Limb (tissue), 2 donors: ENCODE results near the gene NFATC3.

Experiments used
- DNase-seq, 2 donors: peaks; one replicate each; pipeline ENCODE4 v3.0.0-alpha.2; 2016; ENCODE audit errors: extremely low spot score in 2 of 2

NFATC3 gene

DNA sequence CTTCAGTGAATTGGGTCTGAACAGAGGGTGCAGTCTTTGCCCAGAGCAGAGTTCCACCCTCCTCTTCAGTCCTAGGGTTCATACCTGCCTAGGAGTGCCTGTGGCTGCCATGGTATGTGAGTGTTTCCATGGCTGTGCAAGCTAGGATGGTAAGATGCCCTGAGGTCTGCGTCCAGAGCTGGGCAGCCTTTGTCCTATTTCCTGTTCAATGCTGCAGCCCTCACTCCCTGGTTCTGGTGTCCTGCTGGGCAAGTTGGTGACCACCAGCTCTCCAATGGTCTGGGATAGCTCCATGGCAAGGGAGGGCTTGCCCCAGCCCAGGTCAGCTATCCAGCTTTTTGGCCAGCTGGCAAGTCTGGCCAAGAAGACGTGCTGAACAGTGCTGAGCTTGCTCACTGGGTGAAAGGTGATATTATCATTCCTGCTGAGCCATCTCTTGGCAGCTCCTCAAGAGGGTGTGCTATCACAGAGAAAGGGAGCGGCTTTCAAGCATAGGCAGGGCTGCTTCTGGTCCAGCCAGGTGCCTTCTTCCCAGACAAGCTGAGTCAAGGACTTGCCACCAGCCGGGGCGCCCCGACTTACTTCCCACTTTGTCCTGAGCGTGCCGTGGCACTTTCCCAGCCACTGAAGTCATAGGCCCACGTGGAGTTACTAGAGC is 13.0 kb upstream of the NFATC3 start:
- no peak for DNase-seq

DNA sequence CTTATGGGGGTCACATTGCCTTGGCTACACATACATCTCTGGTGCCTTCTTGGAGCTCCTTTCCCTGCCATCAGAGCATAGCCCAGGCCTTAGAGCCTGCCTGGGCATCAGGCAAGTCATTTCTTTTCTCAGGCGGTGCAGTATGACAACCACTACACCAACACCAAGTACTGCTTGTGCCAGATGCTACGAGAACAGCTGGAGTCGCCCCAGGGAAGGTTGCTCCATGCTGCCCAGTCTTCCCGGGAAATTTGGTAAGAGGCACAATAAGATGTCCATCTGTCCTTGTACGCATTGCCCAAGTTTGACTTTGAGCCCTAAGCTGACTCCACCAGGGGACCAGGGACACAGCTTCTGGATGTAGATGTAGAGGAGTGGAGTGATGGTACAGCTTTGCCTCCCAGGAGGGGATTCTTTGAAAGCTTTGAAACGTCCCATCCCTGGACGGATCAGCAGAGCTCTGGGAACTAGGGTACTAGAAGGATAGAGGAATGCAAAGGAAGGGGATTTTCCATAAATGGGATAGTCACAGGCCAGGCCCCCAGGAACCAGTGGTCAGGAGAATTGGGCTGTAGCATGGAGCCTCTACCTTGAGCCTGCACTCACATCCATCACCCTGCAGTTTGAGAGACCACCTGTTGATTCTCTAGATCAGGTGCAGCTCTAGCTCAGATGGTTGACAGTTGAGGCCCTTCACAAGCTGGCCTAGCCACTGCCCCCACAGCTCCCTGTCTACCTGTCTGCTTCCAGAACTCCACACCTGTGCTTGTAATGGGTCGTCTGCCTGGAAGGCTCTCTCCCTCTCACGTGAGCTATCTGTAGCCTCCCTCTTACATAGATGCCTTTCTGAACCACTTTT is 11.0 kb upstream of the NFATC3 start:
- DNase-seq: no peak

DNA sequence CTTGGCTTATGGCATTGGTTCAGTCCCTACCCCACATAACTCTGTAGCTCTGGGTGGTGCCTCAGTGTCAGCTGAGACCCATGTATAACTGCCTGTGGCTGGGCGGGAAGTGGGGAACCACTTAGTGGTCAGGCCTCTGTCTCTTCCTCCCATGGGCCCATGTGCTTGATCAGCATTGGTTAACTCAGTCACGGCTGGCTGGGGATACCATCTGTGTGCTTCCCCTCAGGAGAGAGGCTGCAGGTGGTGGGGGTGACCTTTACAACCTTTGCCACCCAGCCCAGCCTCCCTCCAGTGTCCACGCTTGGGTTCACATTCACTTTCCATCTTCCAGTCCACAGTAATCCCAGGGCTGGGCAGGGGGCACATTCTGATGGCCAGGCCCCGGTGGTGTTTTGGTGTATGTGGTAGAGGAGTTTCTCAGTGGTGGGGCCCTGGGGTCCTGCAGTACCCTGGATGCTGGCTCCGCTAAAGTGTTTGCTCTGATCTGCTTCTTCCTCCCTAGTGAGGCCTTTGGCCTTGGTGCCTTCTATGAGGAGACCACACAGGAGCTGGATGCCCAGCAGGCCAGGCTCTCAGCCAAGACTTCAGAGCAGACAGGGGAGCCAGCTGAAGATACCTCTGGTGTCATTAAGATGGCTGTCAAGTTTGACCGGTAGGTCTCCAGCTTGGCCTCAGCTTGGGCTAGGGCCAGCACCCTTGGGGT is 10.2 kb upstream of the NFATC3 start:
- DNase-seq: no peak

DNA sequence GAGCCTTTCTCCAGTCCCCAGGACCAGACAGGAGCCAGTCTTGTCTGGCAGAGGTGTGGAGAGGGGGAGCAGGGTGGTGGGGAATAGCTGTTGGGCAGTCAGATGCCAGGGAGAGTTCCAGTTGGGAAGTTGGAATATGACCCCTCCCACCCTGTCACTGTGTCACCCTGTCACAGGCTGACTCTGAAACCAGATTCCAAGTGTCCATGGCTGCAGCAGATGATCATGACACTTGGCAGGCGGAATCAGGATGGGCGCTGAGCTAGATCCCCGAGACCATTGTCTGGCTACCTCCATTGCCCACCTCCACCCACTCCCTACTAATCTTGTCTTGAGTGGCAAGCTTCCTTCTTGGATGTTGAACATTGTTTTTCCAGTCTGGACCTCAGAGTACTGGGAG is 9.2 kb upstream of the NFATC3 start:
- DNase-seq: no peak

DNA sequence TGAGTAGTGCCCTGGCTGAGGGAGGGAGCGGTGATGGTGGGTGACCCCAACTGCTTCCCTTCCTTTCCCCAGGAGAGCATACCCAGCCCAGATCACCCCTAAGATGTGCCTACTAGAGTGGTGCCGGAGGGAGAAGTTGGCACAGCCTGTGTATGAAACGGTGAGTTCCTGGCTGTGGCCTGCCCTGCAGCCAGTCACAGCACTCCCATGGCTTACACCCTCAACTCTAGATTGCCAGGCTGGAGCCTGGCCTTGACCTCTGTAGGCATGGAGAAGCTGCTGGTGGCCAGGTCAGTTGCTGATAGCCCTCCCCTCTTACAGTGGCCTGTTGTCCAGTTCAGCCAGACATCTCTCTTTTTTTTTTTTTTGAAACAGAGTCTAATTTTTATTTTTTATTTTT is 8.6 kb upstream of the NFATC3 start:
- no peak for DNase-seq

DNA sequence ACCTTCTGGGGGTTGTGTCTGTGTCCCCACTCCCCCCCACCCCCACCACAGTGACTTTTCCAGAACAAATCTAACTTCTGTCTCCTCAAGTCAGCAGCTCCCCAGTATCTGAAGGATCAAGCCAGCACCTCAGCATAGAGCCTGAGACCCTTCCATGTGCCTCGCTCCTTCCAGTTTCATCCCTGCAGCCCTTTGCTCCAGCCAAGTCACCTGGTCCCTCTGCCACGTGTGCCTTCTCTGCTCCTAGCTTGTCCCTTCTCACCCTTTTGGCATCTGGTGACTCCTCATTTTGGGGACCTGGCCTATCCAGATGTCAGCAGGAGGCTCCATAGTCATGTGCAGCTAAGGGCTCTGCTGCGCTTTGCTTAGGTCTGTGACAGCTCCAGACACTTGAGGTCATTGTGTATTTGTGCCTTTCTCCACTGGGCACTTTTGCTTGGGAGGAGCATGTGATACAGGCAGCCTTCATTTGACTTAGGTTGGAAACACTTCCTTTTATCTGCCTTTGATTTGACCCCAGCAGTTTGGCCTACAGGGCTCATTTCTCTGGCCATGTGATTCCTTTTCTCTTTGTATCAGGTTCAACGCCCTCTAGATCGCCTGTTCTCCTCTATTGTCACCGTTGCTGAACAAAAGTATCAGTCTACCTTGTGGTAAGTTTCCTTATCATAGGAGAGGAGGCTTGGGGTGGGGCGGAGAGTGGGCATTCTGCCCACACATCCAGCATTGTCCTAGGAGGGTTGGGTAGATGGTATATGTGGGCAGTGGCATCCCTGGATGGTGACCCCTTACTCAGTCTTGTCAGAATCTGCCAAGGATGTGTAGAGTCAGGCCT is 7.1 kb upstream of the NFATC3 start:
- DNase-seq: no peak

DNA sequence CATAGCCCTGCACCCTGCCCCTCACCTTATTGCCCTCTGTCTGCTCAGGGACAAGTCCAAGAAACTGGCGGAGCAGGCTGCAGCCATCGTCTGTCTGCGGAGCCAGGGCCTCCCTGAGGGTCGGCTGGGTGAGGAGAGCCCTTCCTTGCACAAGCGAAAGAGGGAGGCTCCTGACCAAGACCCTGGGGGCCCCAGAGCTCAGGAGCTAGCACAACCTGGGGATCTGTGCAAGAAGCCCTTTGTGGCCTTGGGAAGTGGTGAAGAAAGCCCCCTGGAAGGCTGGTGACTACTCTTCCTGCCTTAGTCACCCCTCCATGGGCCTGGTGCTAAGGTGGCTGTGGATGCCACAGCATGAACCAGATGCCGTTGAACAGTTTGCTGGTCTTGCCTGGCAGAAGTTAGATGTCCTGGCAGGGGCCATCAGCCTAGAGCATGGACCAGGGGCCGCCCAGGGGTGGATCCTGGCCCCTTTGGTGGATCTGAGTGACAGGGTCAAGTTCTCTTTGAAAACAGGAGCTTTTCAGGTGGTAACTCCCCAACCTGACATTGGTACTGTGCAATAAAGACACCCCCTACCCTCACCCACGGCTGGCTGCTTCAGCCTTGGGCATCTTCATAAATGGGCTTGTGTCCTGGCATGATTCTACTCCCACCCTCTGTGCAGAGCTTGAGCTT is 6.3 kb upstream of the NFATC3 start:
- DNase-seq: no peak

DNA sequence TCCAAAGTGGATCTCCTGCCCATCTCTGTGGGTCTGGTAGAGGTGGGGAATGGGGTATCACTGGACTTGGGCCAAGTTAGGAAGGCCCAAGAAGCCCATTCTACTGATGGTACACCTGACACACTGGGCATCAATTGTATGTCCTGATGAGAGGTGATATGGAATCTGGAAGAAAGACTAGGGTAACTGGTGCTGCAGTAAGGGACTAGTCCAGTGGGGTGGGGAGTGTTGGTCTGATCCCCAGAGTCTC is 5.9 kb upstream of the NFATC3 start:
- DNase-seq: no peak

DNA sequence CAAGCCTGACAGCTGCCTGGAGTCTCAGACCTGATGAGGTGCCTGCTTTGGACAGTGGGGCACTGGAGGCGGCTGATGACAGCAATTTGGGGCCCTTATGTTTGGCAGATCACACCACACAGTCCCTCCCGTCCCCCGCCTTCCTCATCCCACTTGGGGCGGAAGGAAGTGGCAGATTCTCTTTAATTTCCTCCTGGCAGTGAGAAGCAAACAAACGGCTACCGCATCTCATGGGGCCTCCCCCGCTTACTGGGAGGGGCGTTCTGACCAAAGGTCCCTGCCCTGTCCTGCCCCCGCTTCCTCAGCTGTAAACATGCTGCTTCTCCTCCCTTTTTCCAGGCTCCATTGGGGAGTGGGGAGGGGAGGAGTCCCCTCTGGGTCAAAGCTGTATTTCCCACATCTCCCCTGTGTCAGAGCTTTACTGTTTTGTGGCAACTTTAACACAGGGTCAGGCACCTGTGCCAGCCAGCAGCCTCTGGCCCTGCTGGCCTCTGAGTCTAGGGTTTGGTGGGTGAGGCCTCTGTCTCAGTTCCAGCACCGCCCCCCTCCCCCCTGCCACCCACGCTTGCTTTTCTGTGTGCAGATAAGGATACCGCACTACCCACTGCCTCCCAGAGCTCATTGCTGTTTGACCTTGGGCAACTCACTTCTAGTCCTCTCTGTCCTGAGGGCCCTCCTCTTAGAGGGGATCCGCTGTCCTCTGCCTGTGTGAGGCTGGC is 5.4 kb upstream of the NFATC3 start:
- DNase-seq: no peak

DNA sequence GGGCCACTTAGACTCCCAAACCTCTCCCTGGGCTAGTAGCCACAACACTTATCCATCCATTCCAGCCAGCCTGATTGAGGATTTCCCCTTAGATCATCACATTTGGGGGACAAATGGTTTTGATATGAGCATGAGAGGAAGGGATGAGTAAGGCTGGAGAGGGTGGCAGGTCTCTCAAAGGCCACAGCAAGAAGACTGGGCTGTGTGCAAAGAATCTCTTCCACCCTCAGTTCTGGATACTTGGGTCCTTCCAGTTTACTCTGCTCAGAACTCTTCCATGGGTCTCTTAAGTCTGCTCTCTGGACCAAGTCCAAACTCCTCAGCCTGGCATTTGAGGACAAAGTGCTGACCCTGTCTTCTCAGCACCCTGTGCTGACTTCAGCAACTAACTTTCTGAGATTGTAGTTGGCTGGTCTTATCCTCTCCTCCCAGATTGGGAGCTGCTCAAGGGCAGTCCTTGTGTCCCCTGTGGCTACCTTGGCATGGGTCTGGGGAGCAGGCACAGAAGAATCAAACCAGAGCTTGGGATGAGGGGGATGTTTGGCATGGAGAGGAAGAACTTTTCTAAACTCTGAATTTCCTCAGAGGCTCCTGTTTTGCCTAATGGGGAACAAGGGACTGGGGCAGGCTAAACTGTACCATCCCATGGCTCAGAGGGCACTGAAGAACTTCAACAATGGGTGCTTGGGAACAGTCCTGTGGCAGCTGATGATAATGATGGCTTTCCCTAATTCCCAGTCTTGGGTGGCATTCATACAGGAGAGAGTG is 3.1 kb upstream of the NFATC3 start:
- DNase-seq: no peak

DNA sequence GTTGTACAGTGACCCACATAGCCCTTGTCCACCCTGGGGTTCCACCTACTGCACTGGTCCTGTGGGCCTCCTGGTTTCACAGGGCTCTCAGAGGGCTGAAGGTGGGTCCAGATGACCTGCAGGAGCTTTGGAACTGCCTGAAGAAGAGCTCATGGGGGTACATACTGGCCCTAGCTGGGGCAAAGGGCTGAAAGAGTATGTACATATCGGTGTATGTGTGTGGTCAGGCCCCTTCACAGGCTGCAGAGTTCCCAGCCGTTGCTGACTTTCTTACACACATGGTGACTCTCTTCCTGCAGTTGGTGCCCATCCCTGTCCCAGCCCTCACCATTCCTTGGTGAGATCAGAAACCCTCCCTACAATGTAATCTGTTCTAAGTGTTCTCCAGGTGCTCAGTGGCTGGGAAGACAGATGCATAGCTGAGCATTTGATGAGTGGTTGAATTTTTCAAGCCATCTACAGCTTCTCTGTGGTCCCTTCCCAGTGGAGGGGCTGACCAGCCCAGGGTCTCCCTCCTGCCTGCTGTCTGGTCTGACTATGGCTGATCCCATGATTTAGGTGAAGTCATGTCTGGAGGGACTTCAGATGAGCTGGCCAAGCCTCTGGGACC is 2.4 kb upstream of the NFATC3 start:
- DNase-seq: no peak

DNA sequence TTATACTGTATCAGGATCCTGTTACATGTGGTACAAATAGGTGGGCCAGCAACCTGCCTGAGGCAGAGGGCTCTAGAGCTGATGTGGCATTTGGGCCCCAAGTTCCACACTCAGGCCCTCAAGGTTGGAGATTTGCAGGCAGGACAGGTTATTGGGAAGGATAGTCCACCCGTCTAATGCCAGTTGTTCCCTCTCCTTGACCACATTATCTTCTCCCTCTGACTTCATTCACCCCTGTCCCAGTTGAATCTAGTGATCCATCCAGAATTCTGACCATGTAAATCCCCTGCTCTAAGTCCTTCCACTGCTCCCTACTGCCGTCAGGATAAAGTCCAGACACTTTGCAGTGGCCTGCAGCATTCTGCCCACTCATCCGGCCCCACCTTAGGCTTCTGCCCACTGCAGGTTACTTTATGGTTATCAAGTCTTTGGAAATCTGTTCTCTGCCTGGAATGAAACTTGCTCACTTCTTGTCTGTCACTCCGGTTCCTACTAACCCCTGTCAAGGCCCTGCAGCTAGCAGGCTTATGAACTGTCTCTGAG is 1.9 kb upstream of the NFATC3 start:
- DNase-seq: no peak

DNA sequence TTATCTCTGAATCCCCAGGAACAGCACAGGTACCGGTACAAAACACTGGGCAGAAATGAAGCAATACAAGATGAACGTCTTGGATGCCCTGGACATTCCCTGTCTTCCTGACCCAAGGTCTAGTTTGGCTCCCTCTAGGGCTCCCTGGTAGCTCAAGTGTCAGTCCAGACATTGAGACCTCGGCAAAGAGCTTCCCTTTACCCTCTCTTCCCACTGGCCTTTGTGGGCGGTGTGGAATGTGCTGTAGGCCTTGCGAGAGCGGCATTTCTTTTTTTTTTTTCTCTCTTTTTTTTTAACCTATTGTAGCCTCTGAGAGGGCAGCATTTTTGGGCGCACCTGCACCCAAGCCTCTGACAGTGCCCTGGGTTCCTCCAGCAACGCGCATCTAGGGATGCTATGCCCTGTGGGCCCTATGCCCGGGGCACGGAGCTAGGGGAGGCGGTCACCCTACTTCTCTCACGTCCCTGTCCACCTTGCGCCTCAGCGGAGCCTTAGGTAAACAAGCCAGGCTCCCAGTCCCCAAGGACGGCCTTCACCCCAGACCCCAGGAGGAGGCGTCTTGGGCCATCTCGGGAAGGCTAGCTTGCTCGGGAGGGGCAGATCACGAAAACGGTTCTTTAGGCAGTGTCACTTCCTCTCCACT is 1.2 kb upstream of the NFATC3 start:
- DNase-seq: no peak

DNA sequence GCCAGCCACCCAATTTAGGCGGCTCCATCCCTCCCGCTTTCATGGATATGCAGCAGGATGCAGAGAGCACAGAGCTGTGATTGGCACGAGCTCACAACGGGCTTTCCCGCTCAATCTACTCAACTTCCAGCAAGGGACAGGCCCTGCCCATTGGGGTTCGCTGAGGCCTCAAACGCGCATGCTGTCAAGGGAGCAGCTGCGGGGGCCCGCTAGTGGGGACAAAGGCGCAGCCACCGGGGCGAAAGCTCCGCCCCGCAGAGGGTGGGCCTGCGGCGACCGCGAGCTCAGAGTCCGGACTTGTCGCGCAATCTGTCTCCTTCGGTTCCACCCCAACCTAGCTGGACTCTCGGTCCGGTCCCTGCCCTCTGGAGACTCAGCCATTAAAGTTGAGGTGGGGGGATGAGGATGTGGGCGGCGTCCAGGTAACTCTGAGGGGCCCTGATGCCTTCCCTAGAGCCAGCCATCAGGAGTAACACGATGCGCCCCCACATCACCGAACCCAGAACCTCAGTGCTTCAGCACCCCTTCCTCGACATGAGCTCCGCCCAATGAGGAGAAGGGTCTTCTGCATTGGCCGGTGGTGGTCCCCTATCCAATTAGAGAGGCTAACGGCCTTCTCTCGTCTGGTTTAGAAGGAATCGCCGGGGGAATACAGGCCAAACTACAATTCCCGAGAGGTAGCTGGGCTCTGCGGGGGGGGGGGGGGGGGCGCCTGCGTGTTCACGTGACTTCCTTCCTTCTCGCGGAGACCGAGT is 489 bp upstream of the NFATC3 start:
- DNase-seq: peak; percentile 87 to 100

DNA sequence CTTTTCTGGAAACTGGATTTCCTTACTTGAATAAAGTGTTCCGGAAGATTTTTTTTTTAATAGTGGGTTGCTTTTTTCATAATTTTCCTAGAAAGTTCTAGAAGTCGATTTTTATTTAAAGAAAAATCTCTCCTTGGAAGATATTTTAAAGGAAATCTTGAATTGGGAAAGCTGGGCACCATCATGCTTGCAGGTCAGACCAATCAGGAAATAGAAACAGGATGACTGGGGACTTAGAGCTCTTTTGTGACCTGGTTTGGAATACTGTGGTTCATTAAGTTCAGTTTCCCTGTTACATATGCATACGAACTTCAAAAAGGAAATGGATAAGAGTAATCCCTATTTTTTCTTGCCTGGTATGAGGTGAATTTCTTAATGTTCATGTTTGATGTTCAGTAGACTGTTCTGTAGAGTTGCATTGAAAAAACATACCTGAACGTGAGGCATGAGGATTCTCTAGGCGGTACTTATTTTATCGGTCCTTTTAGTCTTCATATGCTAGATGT is 1.2 kb downstream of the NFATC3 start:
- no peak for DNase-seq

DNA sequence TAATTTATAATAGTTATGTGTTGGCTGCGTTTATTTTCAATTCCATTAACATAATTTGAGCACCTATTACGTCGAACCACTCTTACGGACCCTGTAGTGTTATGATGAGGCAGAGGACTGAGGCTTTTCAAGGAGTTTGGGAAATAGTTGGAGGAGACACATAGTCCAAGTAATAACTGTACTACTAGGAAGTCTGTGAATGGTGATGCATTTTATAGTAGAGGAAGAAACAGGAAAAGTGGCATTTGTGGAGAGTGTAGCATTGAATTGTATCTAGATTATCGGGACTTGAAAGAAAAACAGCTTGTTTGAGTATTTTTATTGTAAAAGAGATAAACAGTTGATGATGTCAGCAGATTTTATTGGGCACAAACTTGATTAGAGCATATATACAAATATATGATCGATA is 1.7 kb downstream of the NFATC3 start:
- no peak for DNase-seq

DNA sequence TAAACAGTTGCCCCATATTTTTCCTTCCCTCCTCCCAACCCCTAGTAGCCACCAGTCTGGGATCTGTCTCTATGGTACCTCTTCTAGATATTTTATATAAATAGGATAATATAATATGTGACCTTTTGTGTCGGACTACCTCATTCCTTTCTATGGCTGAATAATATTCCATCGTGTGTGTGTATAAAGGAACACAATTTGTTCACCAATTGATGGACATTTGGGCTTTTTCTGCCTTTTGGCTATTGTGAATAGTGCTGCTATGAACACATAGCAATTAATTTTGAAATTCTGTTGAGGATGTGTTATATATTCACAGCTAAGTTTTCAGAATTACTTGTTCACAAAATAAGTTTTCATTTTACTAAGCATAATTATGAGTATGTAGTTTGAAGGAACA is 2.5 kb downstream of the NFATC3 start:
- no peak for DNase-seq
